SU-DHL-6 (cell line): ENCODE measurements around the gene CALCB.

Source experiments
- EZH2phosphoT487 ChIP-seq: fragments of 200-600 bp; sonication (generic), shearing (Covaris generic); conservative IDR thresholded peaks from 2 replicates; pipeline ENCODE4 v1.6.1; 2018; ENCODE audit warnings: mild to moderate bottlenecking, antibody characterized with exemption, low read length, moderate library complexity, mixed read lengths
- TF ChIP-seq, protein P1 (sequence below): fragments of 200-600 bp; sonication (generic); IDR thresholded peaks from one replicate; pipeline ENCODE4 v1.5.1; 2017; ENCODE audit warnings: antibody characterized with exemption, mild to moderate bottlenecking, low read length, moderate library complexity; ENCODE audit not compliant: insufficient read depth, poor library complexity, severe bottlenecking

DNA sequence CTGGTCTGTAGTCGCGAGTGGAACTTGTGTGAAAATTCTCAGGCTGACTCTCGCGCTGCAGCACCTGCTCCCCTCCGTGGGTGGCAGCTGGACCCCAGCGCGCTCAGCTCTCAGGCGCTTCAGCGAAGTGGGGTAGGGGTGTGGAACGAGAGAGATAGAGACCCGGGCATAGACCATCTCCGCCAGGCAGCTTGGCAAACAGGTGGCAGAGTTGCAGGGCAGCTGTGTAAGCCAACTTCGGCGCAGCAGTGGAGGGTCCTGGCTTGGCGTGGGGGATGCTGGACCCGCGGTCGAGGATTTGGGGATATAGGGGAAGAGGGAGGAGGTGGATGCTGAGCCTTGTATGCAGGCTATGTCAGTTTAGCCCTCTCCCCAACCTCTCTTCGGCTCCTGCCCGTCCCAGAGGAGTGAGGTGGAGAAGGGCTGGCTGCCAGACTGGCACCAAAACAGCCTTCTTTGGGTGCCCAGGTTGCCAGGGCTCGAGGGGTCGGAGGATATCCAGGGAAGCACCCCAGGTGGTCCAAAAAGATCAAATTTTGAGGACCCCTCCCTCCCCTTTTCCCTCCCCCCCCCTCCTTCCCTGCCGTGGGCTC lies 746 bp upstream of the CALCB start:
- no peak for TF ChIP-seq EZH2phosphoT487
- TF ChIP-seq, protein P1, sequence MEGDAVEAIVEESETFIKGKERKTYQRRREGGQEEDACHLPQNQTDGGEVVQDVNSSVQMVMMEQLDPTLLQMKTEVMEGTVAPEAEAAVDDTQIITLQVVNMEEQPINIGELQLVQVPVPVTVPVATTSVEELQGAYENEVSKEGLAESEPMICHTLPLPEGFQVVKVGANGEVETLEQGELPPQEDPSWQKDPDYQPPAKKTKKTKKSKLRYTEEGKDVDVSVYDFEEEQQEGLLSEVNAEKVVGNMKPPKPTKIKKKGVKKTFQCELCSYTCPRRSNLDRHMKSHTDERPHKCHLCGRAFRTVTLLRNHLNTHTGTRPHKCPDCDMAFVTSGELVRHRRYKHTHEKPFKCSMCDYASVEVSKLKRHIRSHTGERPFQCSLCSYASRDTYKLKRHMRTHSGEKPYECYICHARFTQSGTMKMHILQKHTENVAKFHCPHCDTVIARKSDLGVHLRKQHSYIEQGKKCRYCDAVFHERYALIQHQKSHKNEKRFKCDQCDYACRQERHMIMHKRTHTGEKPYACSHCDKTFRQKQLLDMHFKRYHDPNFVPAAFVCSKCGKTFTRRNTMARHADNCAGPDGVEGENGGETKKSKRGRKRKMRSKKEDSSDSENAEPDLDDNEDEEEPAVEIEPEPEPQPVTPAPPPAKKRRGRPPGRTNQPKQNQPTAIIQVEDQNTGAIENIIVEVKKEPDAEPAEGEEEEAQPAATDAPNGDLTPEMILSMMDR = no peak
